ENCODE results near the gene CDHR4. TPM values are rescaled to one million over a fixed set of nuclear protein-coding genes. Genes with fewer than 3 reads are reported as not detected.
A peak's percentile ranks its signal among the peaks of the same experiment; 100 is the strongest.
"Not testable (repeated sequence)": the region's sequence is repeated elsewhere in the genome, so short reads cannot be mapped to it uniquely, and the experiment has no call there.

CDHR4 gene
- total and polyA plus RNA-seq, 7 experiments from 2014 or later = 0.29 to 0.62 (median 0.44) TPM; not detected in 4

DNA sequence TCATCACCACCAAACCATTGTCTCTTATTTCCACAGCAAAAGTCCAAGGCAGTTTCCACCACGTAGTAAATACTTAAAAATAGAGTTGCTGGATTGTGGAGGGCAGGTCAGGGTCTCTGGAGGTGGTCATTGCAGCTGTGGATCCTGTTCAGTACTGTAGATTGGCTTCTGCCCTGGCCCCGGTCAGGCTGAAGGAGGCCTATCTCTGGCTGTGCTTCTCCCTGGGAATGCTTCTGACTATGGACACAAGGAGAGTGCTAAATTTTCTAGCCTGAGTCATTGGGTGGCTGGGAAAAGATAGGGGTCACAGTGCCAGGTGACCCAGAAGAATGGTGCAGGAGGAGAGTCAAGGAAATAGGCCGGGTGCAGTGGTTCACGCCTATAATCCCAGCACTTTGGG lies 49.6 kb downstream of the CDHR4 start:
- CTCF ChIA-PET = no interaction called here

DNA sequence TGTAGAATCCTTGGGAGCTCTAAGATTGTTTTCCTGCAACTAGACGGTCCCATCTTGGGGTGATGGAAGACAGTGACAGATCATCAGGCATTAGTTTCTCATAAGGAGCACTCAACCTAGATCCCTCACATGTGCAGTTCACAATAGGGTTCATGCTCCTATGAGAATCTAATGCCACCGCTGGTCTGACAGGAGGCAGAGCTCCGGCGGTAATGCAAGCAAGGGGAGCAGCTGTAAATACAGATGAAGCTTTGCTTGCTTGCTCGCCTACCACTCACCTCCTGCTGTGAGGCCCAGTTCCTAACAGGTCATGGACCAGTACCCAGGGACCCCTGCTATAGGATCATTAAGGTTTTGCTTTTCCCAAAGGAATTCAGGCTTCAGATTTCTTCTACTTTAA lies 50.8 kb downstream of the CDHR4 start:
- peaks cover 2 to 38% (median 24%) of the 10 kb centered on the region in 7 donors for H3K4me1 Mint-ChIP-seq
- H3K9me3 ChIP-seq (ENCODE audit: control insufficient read depth in 2 of 3, low read length in 3 of 3); DNase-seq; H3K4me3 Mint-ChIP-seq; H3K27ac ChIP-seq (ENCODE audit: low read depth, low read length); H3K9me3 Mint-ChIP-seq; H3K4me3 ChIP-seq (ENCODE audit: low read length); H3K4me1 ChIP-seq (ENCODE audit: control insufficient read depth in 2 of 2, insufficient read depth in 2 of 2, low read length in 2 of 2); intact Hi-C loops (cut with micrococcal nuclease); H3K27me3 Mint-ChIP-seq; ATAC-seq; H3K27me3 ChIP-seq (ENCODE audit: control insufficient read depth in 2 of 2, insufficient read depth in 2 of 2, low read length in 2 of 2); CTCF ChIA-PET: not testable (repeated sequence)
- peaks cover 3 to 23% (median 5%) of the 10 kb centered on the region in 3 experiments for H3K36me3 ChIP-seq (ENCODE audit: control insufficient read depth in 2 of 3, insufficient read depth in 3 of 3, low read length in 3 of 3)
- peak overlapping the region in 1 of 9 donors; percentile 21 for H3K27ac Mint-ChIP-seq
- H3K36me3 Mint-ChIP-seq = peaks cover 0 to 30% (median 7%) of the 10 kb centered on the region in 5 donors
- POLR2A ChIA-PET = interaction anchor here (1.0 kb wide), 1 partner anchor 191 kb away, joined by 3 read pairs; the partner anchor contains the start of gene RBM6

More for the DNA sequence above, 49.6 kb downstream of the CDHR4 start:
- no peaks in the 10 kb centered on the region for H3K27me3 Mint-ChIP-seq
- ATAC-seq (no peak), DNase-seq (no peak)
- peaks cover 0 to 24% (median 7%) of the 10 kb centered on the region in 5 donors for H3K36me3 Mint-ChIP-seq
- H3K4me1 Mint-ChIP-seq = peaks cover 5 to 38% (median 28%) of the 10 kb centered on the region in 7 donors
- peak overlapping the region in 2 of 9 donors; percentile 11 to 77 for H3K27ac Mint-ChIP-seq
- no peak overlapping the region for H3K4me3 ChIP-seq (ENCODE audit: low read length)
- POLR2A ChIA-PET = no interaction called here
- intact Hi-C loops (cut with micrococcal nuclease) = no loop called here
- H3K4me1 ChIP-seq (ENCODE audit: control insufficient read depth in 2 of 2, insufficient read depth in 2 of 2, low read length in 2 of 2) = no peaks in the 10 kb centered on the region
- no peaks in the 10 kb centered on the region for H3K27me3 ChIP-seq (ENCODE audit: control insufficient read depth in 2 of 2, insufficient read depth in 2 of 2, low read length in 2 of 2)
- H3K9me3 ChIP-seq (ENCODE audit: control insufficient read depth in 2 of 3, low read length in 3 of 3) = no peaks in the 10 kb centered on the region
- no peaks in the 10 kb centered on the region for H3K9me3 Mint-ChIP-seq
- peaks cover 1 to 23% (median 3%) of the 10 kb centered on the region in 3 experiments for H3K36me3 ChIP-seq (ENCODE audit: control insufficient read depth in 2 of 3, insufficient read depth in 3 of 3, low read length in 3 of 3)
- no peak overlapping the region for H3K4me3 Mint-ChIP-seq
- H3K27ac ChIP-seq (ENCODE audit: low read depth, low read length) = no peak overlapping the region

DNA sequence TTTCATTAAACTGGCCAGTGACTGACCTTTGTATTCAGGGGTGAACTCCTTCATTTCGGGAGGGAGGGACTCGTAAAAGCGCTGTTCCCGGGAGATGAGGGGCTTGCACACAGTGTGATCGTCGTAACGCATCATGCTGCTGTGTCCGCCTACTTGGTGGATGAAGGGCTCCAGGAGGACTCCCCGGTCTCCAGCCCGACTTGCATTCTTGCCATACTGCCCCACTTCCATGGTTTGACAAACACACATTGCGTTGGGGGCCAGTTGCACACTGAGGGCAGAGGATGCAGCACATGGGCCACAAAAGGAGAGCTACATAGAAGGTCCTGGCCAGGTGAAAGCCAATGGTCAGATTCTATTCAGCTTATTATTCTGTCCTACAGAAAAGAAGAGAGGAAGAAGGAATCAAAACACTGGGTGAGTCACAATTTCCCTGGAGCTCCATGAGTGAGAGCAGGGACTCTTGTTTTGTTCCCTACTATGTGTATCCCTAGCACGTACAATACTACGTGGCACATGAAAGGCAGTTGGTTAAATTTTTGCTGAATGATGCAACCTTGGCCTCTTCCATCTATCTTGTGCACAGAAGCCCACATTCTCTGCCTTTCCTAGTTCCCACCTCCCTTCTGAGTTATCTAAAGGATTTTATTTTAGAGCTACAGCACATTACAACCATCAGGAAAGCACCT lies 51.7 kb downstream of the CDHR4 start:
- CTCF ChIA-PET = no interaction called here
- no peak for DNase-seq
- Mint-ChIP-seq H3K9me3 (no peaks in the 10 kb centered on the region), H3K36me3 (peaks cover 0 to 30% (median 5%) of the 10 kb centered on the region in 5 donors), H3K27me3 (no peaks in the 10 kb centered on the region), H3K4me3 (no peak overlapping the region), H3K27ac (no peak overlapping the region), H3K4me1 (peaks cover 0 to 30% (median 21%) of the 10 kb centered on the region in 7 donors)
- POLR2A ChIA-PET = no interaction called here
- Histone ChIP-seq H3K27me3 (ENCODE audit: control insufficient read depth in 2 of 2, insufficient read depth in 2 of 2, low read length in 2 of 2) (no peaks in the 10 kb centered on the region), H3K27ac (ENCODE audit: low read depth, low read length) (no peak overlapping the region), H3K4me1 (ENCODE audit: control insufficient read depth in 2 of 2, insufficient read depth in 2 of 2, low read length in 2 of 2) (no peaks in the 10 kb centered on the region), H3K36me3 (ENCODE audit: control insufficient read depth in 2 of 3, insufficient read depth in 3 of 3, low read length in 3 of 3) (peaks cover 3 to 29% (median 5%) of the 10 kb centered on the region in 3 experiments), H3K9me3 (ENCODE audit: control insufficient read depth in 2 of 3, low read length in 3 of 3) (no peaks in the 10 kb centered on the region), H3K4me3 (ENCODE audit: low read length) (no peak overlapping the region)
- ATAC-seq = no peak
- intact Hi-C loops (cut with micrococcal nuclease) = no loop called here

DNA sequence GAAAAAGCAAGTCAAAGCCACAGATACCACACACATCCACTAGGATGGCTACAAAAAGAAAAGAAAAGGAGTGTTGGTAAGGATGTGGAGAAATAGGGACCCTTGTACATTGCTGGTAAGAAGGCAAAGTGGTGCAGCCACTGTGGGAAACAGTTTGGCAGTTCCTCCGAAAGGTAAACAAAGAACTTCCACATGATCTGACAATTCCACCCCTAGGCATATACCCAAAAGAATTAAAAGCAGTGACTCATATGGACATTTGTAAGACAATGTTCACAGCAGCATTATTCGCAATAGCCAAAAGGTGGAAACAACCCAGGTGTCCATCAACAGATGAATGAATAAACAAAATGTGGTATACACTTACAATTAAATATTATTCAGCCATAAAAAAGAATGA lies 53.7 kb downstream of the CDHR4 start:
- Mint-ChIP-seq H3K9me3 (no peaks in the 10 kb centered on the region), H3K36me3 (peaks cover 0 to 30% (median 5%) of the 10 kb centered on the region in 5 donors), H3K4me1 (peaks cover 0 to 28% (median 18%) of the 10 kb centered on the region in 7 donors), H3K27ac (peak overlapping the region in 1 of 9 donors; percentile 73), H3K27me3 (no peaks in the 10 kb centered on the region), H3K4me3 (no peak overlapping the region)
- DNase-seq (no peak), ATAC-seq (no peak)
- POLR2A ChIA-PET = no interaction called here
- Histone ChIP-seq H3K4me3 (ENCODE audit: low read length) (no peak overlapping the region), H3K27me3 (ENCODE audit: control insufficient read depth in 2 of 2, insufficient read depth in 2 of 2, low read length in 2 of 2) (no peaks in the 10 kb centered on the region), H3K4me1 (ENCODE audit: control insufficient read depth in 2 of 2, insufficient read depth in 2 of 2, low read length in 2 of 2) (no peaks in the 10 kb centered on the region), H3K36me3 (ENCODE audit: control insufficient read depth in 2 of 3, insufficient read depth in 3 of 3, low read length in 3 of 3) (peaks cover 3 to 31% (median 5%) of the 10 kb centered on the region in 3 experiments), H3K27ac (ENCODE audit: low read depth, low read length) (no peak overlapping the region), H3K9me3 (ENCODE audit: control insufficient read depth in 2 of 3, low read length in 3 of 3) (no peaks in the 10 kb centered on the region)
- CTCF ChIA-PET = no interaction called here
- intact Hi-C loops (cut with micrococcal nuclease) = no loop called here

Small RNA genes lying within 50 kb of the gene (microRNA-seq; reads per million reads assigned to microRNA genes)
- not detected for gene MIR5193 (ENCODE audit: borderline microRNAs expressed)

Other genes starting within 250 kb of the CDHR4 start
- under 1 TPM; 0.12 to 0.16 (median 0.14) TPM for gene BSN, start 245.4 kb downstream of the CDHR4 start, total RNA-seq
- gene BSN, start 245.4 kb downstream of the CDHR4 start, polyA plus RNA-seq = not detected
- 100 to 1,000 TPM in 2 of 5 experiments, 10 to 100 TPM in 3; 75.5 to 151 (median 99.1) TPM for gene APEH, start 125.5 kb downstream of the CDHR4 start, total RNA-seq
- gene APEH, start 125.5 kb downstream of the CDHR4 start, polyA plus RNA-seq = 100 to 1,000 TPM; 103 to 151 TPM
- 10 to 100 TPM in 3 of 5 experiments, 1 to 10 TPM in 2; 7.9 to 12.8 (median 10.0) TPM for gene MST1, start 110.4 kb downstream of the CDHR4 start, total RNA-seq
- gene MST1, start 110.4 kb downstream of the CDHR4 start, polyA plus RNA-seq = 1 to 10 TPM in 1 of 2 donors, under 1 TPM in 1; 0.90 to 1.0 TPM
- gene RNF123, start 110.3 kb downstream of the CDHR4 start, total RNA-seq = 10 to 100 TPM; 34.5 to 77.2 (median 50.7) TPM
- 10 to 100 TPM in 1 of 2 donors, 1 to 10 TPM in 1; 8.3 to 19.7 TPM for gene RNF123, start 110.3 kb downstream of the CDHR4 start, polyA plus RNA-seq
- gene AMIGO3, start 80.2 kb downstream of the CDHR4 start, total RNA-seq = 1 to 10 TPM in 1 of 5 experiments, under 1 TPM in 2, not detected in 2; 0.16 to 1.8 (median 0.24) TPM
- gene AMIGO3, start 80.2 kb downstream of the CDHR4 start, polyA plus RNA-seq = under 1 TPM in 1 of 2 donors, not detected in 1; 0.58 TPM
- gene GMPPB, start 75.9 kb downstream of the CDHR4 start, total RNA-seq = 10 to 100 TPM; 38.3 to 60.4 (median 43.9) TPM
- gene GMPPB, start 75.9 kb downstream of the CDHR4 start, polyA plus RNA-seq = 10 to 100 TPM; 14.9 to 18.1 TPM
- gene IP6K1, start 13.3 kb downstream of the CDHR4 start, total RNA-seq = 10 to 100 TPM; 41.8 to 57.0 (median 47.3) TPM
- gene IP6K1, start 13.3 kb downstream of the CDHR4 start, polyA plus RNA-seq = 10 to 100 TPM; 18.4 to 36.3 TPM
- gene INKA1, start 3.4 kb upstream of the CDHR4 start, total RNA-seq = 1 to 10 TPM in 3 of 5 experiments, under 1 TPM in 2; 0.65 to 2.2 (median 1.8) TPM
- 1 to 10 TPM in 1 of 2 donors, under 1 TPM in 1; 0.69 to 1.6 TPM for gene INKA1, start 3.4 kb upstream of the CDHR4 start, polyA plus RNA-seq
- gene UBA7, start 14.1 kb upstream of the CDHR4 start, total RNA-seq = 100 to 1,000 TPM; 273 to 318 (median 287) TPM
- 10 to 100 TPM; 31.6 to 48.4 TPM for gene UBA7, start 14.1 kb upstream of the CDHR4 start, polyA plus RNA-seq
- gene TRAIP, start 56.7 kb upstream of the CDHR4 start, total RNA-seq = 10 to 100 TPM in 1 of 5 experiments, 1 to 10 TPM in 4; 4.1 to 22.5 (median 5.7) TPM
- 1 to 10 TPM; 2.7 to 3.8 TPM for gene TRAIP, start 56.7 kb upstream of the CDHR4 start, polyA plus RNA-seq
- gene CAMKV, start 70.0 kb upstream of the CDHR4 start, total RNA-seq = not detected
- gene CAMKV, start 70.0 kb upstream of the CDHR4 start, polyA plus RNA-seq = not detected
- 1 to 10 TPM in 3 of 5 experiments, under 1 TPM in 2; 0.39 to 5.8 (median 1.2) TPM for gene MST1R, start 104.0 kb upstream of the CDHR4 start, total RNA-seq
- gene MST1R, start 104.0 kb upstream of the CDHR4 start, polyA plus RNA-seq = under 1 TPM; 0.66 to 0.80 TPM
- 10 to 100 TPM in 2 of 5 experiments, 1 to 10 TPM in 3; 4.6 to 12.6 (median 8.6) TPM for gene MON1A, start 129.9 kb upstream of the CDHR4 start, total RNA-seq
- 10 to 100 TPM; 10.9 to 24.5 TPM for gene MON1A, start 129.9 kb upstream of the CDHR4 start, polyA plus RNA-seq
- 100 to 1,000 TPM; 103 to 208 (median 153) TPM for gene RBM6, start 140.3 kb upstream of the CDHR4 start, total RNA-seq
- 10 to 100 TPM; 29.6 to 70.1 TPM for gene RBM6, start 140.3 kb upstream of the CDHR4 start, polyA plus RNA-seq

Measured in naive thymus-derived CD4-positive, alpha-beta T cell (primary cell).